Choroid plexus epithelial cell (primary cell): ENCODE results near the gene B4GALNT4.

ENCODE experiments used
- DNase-seq: peaks from one replicate; pipeline ENCODE4 v3.0.0-alpha.2; 2010; ENCODE audit warnings: low read depth
- H3K4me3 ChIP-seq: 2 replicates; pipeline ENCODE4 v1.5.1; 2011; ENCODE audit warnings: low read depth, mild to moderate bottlenecking, control low read depth, low read length, moderate library complexity
- CTCF ChIP-seq: conservative IDR thresholded peaks from 2 replicates; pipeline ENCODE4 v1.5.1; 2011; ENCODE audit warnings: low read depth, mild to moderate bottlenecking, control low read depth, inconsistent platforms, low read length, moderate library complexity

B4GALNT4 gene

DNA sequence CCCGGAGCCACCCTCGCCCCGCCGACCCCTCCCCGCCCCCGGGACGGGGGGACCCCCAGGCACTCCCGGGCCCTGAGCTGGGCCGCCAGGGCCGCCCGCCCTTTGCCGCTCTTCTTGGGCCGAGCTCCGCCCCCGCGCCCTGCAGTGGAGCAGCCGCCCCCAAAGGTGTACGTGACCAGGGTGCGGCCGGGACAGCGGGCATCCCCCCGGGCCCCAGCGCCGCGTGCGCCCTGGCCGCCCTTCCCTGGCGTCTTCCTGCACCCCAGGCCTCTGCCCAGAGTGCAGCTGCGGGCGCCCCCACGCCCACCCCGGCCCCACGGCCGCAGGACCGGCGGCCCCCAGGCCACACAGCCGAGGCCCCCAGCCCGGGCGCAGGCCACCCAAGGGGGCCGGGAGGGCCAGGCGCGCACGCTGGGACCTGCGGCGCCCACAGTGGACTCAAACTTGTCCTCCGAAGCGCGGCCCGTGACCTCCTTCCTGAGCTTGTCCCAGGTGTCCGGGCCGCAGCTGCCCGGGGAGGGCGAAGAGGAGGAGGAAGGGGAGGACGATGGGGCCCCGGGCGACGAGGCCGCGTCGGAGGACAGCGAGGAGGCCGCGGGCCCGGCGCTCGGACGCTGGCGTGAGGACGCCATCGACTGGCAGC lies 7.4 kb downstream of the B4GALNT4 start:
- TF ChIP-seq CTCF, result no peak
- H3K4me3 ChIP-seq, result no peak overlapping the region
- no peak for DNase-seq

DNA sequence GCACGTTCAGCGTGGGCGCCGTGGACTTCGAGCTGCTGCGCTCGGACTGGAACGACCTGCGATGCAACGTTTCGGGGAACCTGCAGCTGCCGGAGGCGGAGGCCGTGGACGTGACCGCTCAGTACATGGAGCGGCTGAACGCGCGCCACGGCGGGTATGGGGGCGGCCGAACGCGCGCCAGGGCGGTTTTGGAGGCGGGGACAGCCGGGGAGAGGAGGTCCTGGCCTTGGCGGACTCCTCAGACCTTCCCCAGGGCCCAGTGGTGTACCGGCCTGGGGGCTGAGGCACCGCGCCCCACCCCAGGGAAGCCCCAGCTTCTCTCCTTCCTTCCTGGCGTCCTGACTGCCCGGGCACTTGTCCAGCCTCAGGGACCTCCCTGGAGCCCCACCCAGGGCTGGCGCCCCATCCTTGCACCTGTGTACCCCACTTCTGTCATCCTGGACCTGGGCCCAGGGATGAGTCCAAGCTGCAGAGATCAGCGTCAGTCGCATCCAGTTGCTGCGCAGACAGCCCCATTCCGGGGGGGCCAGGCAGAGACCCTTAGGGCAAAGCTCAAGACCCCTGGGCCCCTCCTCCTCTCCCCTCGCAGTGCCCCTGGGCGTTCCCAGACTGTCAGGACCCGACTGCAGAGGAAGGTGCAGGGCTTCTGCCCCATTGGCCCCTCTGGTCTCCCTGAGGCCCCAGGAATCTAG lies 8.0 kb downstream of the B4GALNT4 start:
- no peak for TF ChIP-seq CTCF
- no peak for DNase-seq
- H3K4me3 ChIP-seq, result no peak overlapping the region

- TF ChIP-seq CTCF, result no peak
- no peak for DNase-seq
- no peak overlapping the region for H3K4me3 ChIP-seq
These were observed 8.7 kb downstream of the B4GALNT4 start for GRCh38 chr11:377883-378500.

DNA sequence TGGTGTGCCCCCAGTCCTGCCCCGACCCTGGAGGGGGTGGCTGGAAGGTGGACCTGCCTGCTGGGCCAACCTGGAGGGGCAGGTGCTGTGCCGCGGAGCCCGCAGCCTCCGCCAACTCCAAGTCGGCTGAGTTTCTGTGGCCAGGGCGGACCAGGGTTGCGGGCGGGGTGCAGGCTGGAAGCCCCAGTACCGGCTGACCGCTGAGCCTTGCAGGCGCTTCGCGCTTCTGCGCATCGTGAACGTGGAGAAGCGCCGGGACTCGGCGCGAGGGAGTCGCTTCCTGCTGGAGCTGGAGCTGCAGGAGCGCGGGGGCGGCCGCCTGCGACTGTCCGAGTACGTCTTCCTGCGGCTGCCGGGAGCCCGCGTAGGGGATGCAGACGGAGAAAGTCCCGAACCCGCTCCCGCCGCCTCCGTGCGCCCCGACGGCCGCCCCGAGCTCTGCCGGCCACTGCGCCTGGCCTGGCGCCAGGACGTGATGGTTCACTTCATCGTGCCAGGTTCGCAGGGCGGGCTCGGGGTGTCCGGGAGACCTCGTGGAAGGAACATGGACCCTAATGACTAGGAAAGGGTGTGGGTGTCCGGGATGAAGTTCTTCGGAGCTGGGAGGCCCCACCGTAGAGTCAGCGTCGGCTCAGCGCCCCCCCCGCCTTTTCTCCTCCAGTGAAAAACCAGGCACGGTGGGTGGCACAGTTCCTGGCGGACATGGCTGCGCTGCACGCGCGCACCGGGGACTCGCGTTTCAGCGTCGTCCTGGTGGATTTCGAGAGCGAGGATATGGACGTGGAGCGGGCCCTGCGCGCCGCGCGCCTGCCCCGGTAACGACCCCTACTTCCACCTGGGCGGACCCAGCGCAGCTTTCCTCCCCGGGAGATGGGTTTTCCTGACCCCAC lies 10.2 kb downstream of the B4GALNT4 start:
- no peak for TF ChIP-seq CTCF
- no peak for DNase-seq

GRCh38 chr11:380095-380480 lies 10.8 kb downstream of the B4GALNT4 start:
- no peak for TF ChIP-seq CTCF
- DNase-seq, result no peak
- no peak overlapping the region for H3K4me3 ChIP-seq

More for the DNA sequence above, 10.2 kb downstream of the B4GALNT4 start:
- no peak overlapping the region for H3K4me3 ChIP-seq

DNA sequence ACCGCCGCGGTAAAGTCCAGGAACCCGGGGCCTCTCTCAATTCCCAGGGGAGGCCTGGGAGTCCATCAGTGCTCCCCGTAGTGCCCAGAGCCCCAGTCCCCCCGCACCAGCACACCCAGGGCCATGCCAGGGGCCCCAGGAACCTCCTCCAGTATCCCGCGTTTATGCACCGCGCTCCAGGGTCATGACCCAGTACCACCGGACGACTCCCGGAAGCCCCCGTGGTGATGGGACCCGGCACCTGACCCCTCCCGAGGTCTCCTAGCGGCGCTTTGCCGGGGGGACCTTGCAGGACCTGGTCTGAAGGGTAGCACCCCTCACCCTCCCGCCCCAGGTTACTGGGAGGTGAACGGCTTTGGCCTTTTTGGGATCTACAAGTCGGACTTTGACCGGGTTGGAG lies 11.2 kb downstream of the B4GALNT4 start:
- TF ChIP-seq CTCF, result no peak
- H3K4me3 ChIP-seq, result no peak overlapping the region
- DNase-seq, result no peak
